UCSD-AML1 (cell line): ENCODE data around the gene AURKAIP1.
"Not testable (repeated sequence)": the region's sequence is repeated elsewhere in the genome, so short reads cannot be mapped to it uniquely, and the experiment has no call there.

Experiments used
- DNase-seq: peaks from one replicate; lab custom pipeline; 2025; ENCODE audit not compliant: unreplicated experiment; lab: John Stamatoyannopoulos, UW

The AURKAIP1 gene

GRCh38 chr1:1406821-1407635, 32.0 kb upstream of the AURKAIP1 start, which contains the start of gene MRPL20:
TSS of gene MRPL20 (minus strand) at chr1:1407293. CDS start at chr1:1407217, 76 bp downstream.
- DNase-seq: peak; percentile 93

GRCh38 chr1:1406101-1406820, 31.3 kb upstream of the AURKAIP1 start:
- no peak for DNase-seq

GRCh38 chr1:1403653-1404052, 28.6 kb upstream of the AURKAIP1 start:
- DNase-seq: no peak

DNA sequence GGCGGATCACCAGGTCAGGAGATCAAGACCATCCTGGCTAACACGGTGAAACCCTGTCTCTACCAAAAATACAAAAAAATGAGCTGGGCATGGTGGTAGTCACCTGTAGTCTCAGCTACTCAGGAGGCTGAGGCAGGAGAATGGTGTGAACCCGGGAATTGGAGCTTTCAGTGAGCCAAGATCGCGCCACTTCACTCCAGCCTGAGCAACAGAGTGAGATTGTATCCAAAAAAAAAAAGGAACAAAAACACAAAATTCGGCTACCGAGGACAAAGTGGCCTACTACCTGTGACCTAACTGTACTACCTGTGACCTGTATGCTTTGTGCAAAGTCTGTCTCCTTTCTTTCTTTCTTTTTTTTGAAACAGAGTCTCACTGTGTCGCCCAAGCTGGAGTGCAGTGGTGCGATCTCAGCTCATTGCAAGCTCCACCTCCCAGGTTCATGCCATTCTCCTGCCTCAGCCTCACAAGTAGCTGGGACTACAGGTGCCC, 27.9 kb upstream of the AURKAIP1 start:
- not testable (repeated sequence) for DNase-seq

GRCh38 chr1:1402072-1402900, 27.3 kb upstream of the AURKAIP1 start:
- DNase-seq: peak; percentile 30

DNA sequence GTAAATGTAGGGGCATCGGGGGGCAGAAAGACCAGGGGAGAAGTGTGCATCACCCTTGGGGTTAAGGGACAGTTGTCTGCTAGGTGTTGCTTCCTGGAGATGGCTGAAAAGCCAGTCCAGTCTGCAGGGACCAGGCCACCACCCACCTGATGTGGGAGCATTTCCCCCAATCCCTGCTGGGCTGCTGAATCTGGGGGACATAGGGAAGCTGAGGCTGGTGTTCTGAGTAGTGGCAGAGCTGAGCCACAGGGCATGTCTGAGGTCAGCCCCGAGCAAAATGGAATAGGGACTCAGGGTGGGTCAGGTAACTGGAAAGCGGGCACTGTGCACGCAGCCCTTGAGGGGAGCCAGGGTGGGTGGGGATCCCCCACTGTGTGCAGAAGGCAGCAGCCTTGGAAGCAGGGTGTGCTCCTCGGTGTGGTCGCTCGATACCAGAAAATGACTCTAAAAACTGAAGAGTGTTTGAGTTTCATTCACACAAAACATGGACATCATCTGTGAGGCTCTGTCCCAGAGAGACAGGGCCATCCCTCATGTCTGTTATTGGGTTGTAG, 26.5 kb upstream of the AURKAIP1 start:
- DNase-seq: no peak

DNA sequence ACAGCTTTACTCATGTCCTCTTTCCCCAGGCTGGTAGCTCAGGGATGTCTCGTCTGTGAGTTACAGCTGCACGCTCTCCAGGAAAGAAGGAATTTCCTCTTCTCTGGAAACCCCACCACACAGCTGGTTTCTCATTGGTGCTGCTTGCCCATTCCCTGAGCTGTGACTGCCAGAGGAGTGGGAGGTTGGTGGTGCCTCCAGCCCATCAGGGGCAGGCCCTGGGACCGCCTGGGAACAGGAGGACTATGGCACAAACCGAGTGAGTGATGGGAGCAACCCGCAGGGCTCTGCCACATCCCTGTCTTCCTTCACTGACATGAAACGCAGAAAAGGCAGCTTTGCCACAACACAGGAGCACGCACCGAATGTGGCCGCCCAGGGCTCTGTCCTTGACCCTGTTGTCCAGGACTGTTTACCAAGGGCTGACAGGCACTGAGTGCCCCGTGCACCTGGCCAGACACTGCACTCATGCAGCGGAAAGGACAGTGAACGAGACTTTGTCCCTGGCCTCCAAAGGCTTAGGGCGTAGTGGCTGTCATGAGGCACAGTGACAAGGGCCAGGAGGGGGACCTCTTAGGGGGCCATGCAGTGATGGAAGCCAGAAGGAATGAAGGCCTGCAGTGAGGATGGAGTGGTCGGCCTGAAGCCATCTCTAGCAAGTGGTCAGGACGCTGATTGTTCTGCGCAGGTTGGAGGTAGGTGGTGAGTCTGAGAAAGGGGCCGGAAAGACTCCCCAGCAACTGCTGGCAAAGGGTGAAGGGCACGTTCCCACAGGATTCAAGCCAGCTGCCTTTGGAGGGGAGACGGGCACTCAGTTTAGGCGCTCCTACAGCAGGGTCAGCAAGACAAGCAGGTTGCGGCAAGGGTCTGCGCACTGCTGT, 25.8 kb upstream of the AURKAIP1 start:
- DNase-seq: no peak

DNA sequence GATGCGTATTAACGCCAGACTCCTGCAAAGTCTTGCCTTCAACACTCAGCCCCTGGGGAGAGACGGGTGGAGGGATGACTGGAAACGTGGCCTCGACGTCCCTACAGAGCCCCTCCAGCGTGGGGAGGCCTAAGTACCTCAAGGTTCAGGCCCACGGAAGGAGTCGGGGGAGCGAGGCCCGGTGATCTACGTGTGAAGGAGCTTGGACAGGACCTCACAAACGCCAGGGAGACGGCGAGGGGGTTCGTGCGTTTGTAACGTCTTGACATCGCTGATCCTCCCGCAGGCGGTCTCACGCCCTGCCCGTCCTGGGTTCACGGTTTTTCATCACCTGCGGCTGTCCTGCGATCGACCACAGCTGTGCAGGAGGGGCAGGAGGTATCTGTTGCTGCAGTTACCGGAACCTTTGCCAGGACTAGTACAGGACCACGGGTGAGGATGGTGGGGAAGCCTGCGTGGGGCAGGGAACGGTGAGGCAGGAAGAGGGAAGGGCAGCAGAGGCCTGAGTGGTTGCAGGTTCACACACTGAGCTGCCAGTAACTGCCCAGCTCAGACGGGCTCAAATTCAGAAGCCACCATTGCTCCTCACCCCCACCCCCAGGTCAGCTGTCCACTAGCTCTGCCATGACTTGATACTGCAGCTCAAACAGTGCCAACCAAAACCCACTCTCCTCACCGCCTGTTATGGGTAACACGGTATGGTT, 25.0 kb upstream of the AURKAIP1 start:
- DNase-seq: no peak

DNA sequence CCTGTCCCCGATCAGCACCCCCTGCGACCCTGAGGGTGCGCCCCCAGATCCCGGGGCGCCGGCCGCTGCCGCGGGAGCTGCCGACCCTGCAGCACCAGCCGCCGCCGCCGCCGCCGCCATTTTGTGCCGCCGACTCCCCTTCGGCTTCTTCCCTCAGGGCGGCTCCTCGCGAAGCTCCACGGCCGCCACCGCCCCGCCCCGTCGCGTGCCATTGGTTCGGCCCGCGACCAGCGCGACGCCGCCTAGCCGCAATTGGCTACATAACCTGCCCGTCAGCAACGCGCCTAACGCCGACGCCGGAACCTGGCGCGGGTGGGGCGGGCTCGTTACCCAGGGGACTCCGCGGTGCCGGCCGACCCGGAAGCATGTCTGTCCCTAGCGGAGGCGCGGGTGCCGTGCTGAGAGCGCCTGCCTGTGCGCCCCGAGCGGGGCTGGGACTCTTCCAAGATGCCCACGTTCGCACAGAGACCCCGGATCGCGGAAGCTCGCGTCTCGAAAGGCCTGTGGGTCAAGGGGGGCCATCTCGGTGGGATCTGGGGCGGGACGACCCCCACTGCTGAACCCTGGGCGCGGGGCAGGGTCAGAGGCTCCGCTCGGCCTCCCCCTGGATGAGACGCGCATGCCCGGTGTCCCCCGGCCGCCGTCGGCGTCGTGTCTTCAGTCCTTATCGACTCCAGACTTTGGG, 24.3 kb upstream of the AURKAIP1 start, which contains the start of gene CCNL2:
CCNL2 (minus strand) TSS at position 149 of the 685 bp plus-strand sequence; CDS start at position 120, 29 bp downstream.
- peak; percentile 99 for DNase-seq

GRCh38 chr1:1398677-1399186, 23.7 kb upstream of the AURKAIP1 start:
- no peak for DNase-seq

GRCh38 chr1:1397839-1398523, 23.0 kb upstream of the AURKAIP1 start:
- DNase-seq: no peak

DNA sequence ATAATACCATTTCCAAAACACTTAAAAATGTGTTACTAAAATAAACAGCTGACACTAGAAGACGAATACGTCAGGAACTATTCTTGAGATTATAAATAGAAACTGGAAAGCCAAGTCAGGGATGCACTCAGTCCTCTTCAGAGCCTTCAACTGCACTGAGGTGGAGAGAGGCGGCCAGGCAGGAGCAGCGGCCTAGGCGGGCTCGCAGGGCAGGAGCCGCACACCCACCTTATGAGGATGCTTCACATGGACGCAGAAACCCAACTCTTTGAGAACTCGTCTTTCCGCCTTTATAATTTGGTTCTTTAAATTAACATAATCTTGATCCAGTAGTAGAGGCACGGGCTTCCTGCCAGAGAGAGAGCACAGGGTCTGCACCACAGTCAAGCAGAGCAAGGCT, 20.2 kb upstream of the AURKAIP1 start:
- no peak for DNase-seq

DNA sequence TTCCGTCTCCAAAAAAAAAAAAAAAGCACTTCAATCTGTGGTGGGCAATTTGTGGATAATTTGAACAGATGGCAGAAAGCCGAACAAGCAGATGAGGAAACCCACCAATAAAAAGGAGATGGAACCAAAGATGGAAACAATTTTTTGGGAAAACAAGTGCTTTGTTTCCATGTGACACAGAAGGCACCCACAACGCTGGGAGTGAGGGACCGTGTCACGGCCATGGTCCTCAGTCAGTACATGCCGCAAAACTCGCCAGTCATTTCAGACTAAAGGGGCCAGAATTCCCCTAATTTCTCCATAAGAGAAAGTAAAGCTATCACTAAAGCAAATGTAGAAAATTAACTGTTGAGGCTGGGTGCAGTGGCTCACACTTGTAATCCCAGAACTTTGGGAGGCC, 19.1 kb upstream of the AURKAIP1 start:
- no peak for DNase-seq

DNA sequence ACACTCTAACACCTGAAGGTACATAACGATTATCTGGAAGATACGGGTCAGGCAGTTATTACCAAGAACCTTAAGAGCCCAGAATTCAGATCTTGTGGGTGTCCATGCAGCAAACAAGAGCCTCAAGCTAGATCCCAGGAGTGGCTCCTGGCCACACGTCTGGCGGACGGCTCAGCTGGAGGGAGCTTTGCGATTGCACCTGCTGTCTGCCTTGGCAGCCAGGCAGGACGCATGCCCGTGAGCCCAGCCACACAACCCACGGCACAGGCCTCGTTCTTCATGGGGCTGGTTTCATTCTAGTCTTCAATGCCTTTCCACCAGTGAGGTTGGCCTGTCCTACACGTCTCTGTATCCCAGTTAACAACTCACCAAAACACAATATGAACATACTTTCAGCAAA, 18.4 kb upstream of the AURKAIP1 start:
- DNase-seq: no peak

DNA sequence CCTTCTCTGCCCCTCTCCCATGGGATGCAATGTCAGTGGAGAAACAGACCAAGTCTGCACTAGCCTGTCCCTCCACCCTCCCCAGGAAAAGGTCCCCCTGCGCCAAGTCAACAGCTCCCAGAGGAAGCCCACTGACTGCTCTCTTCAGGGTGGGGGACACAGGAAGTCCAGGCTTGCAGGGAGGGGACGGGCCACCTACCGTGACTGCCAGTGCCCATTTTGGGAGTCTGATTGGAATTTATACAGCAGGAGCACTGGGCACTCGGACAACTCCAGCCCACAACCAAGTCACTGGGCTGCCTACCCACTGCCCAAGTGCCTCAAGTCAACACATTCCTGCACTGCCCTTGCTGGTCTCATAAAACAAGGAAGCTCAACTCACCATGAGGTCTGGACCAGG, 18.0 kb upstream of the AURKAIP1 start:
- no peak for DNase-seq

DNA sequence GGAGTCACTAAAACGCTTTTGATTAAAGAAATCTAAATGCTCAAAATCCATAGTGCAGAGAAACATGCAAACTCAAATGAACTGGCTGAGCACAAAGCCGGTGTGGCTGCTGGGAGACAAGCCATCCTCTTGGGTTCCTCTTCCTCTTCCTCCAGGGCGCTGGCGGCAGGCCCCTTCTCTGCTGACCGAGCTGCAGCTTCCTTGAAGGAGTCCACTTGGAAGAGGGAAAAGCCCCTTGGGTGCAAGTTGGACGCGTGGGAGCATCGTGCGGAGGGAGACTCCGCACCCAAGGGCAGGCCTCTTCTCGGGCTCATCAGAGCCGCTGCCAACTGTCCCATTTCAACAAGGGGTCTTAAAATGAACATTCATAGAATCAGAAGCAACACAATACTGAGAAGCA, 16.2 kb upstream of the AURKAIP1 start:
- DNase-seq: no peak

DNA sequence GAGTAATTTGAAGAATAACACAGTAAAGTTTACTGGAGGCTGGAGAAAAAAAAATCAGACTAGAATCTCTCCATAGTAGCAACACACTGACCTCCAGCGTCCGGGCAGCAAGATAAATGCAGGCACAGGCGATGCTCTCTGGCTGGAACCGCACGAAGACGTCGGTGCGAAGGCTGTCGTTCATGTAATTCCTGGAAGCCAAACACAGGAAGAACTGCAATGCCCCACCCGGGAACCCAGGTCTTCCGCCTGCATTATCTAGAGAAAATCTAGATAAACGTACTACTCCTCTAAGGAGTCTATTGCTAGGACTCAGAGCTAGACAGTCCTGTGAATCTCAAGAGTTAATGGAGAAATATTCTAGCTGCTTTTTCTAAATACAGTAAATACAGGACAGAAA, 15.7 kb upstream of the AURKAIP1 start:
- no peak for DNase-seq

GRCh38 chr1:1388078-1388472, 13.1 kb upstream of the AURKAIP1 start:
- DNase-seq: no peak
